BLaER1 treated with 17β-estradiol and CSF1 and Interleukin-3, amounts not matched to agents 10 nM and 100 nM (cell line): Measurements from ENCODE around the gene NMRK1.

Experiments
- H3K27ac ChIP-seq, 11 experiments: shearing (Covaris generic); formaldehyde crosslinking; 2 replicates each; pipeline ENCODE4 v1.8.1; 2022
- H3K27me3 ChIP-seq, 11 experiments: shearing (Covaris generic); formaldehyde crosslinking; 2 replicates each; pipeline ENCODE4 v1.8.1; 2022
- H3K36me3 ChIP-seq, 11 experiments: shearing (Covaris generic); formaldehyde crosslinking; 2 replicates each; pipeline ENCODE4 v1.8.1; 2022
- H3K4me1 ChIP-seq, 10 experiments: shearing (Covaris generic); formaldehyde crosslinking; 2 replicates each; pipeline ENCODE4 v1.8.1; 2022
- H3K4me2 ChIP-seq, 11 experiments: shearing (Covaris generic); formaldehyde crosslinking; 2 replicates each; pipeline ENCODE4 v1.8.1; 2022
- H3K4me3 ChIP-seq, 10 experiments: shearing (Covaris generic); formaldehyde crosslinking; 2 replicates each; pipeline ENCODE4 v1.8.1; 2022
- H3K9ac ChIP-seq, 11 experiments: shearing (Covaris generic); formaldehyde crosslinking; 2 replicates each; pipeline ENCODE4 v1.8.1; 2022
- H3K9me3 ChIP-seq, 11 experiments: shearing (Covaris generic); formaldehyde crosslinking; replicated peaks in 1 of 11; 2 replicates each; pipeline ENCODE4 v1.8.1; 2022
- H4K20me1 ChIP-seq, 11 experiments: shearing (Covaris generic); formaldehyde crosslinking; 2 replicates each; pipeline ENCODE4 v1.8.1; 2022
- Cebpa-rat ChIP-seq, 11 experiments: shearing (Covaris generic); IDR thresholded peaks; 2 replicates each; pipeline ENCODE4 v1.8.1; 2022

The NMRK1 gene

GRCh38 chr9:75039801-75040200 lies 48.2 kb downstream of the NMRK1 start:
- Histone ChIP-seq H3K4me2 (peak overlapping the region; percentile 5 to 50 (median 32); a peak in 16 of 22 replicates), H3K27me3 (no peaks in the 10 kb centered on the region), H3K27ac (no peak overlapping the region)

GRCh38 chr9:75039009-75039408 lies 48.9 kb downstream of the NMRK1 start:
- H3K4me3 ChIP-seq: no peak overlapping the region
- no peaks in the 10 kb centered on the region for H3K9me3 ChIP-seq
- H4K20me1 ChIP-seq: no peaks in the 10 kb centered on the region
- no peak overlapping the region; a peak in 1 of 22 replicates for H3K27ac ChIP-seq
- H3K4me1 ChIP-seq: peaks cover 0 to 18% (median 13%) of the 10 kb centered on the region in 10 experiments; a peak in 17 of 20 replicates
- H3K36me3 ChIP-seq: no peaks in the 10 kb centered on the region
- H3K9ac ChIP-seq: no peak overlapping the region
- H3K27me3 ChIP-seq: no peaks in the 10 kb centered on the region
- H3K4me2 ChIP-seq: peak overlapping the region in 10 of 11 experiments; percentile 5 to 50 (median 34); a peak in 14 of 22 replicates
- no peak for TF ChIP-seq Cebpa-rat (IDR thresholded peaks at IDR 0.05)

More at GRCh38 chr9:75039801-75040200, 48.2 kb downstream of the NMRK1 start:
- Histone ChIP-seq H3K4me1 (peaks cover 0 to 18% (median 13%) of the 10 kb centered on the region in 10 experiments; a peak in 17 of 20 replicates), H3K9me3 (no peaks in the 10 kb centered on the region), H3K36me3 (no peaks in the 10 kb centered on the region), H3K9ac (no peak overlapping the region), H4K20me1 (no peaks in the 10 kb centered on the region), H3K4me3 (no peak overlapping the region)
- no peak for TF ChIP-seq Cebpa-rat (IDR thresholded peaks at IDR 0.05)

- H3K36me3 ChIP-seq: no peaks in the 10 kb centered on the region
- H3K27ac ChIP-seq: no peak overlapping the region
- no peak overlapping the region for H3K4me2 ChIP-seq
- H3K27me3 ChIP-seq: no peaks in the 10 kb centered on the region
- H3K9ac ChIP-seq: no peak overlapping the region
- H3K4me3 ChIP-seq: no peak overlapping the region
- H3K9me3 ChIP-seq: no peaks in the 10 kb centered on the region
- peaks cover 0 to 18% (median 13%) of the 10 kb centered on the region in 10 experiments; a peak in 17 of 20 replicates for H3K4me1 ChIP-seq
- H4K20me1 ChIP-seq: no peaks in the 10 kb centered on the region
- no peak for TF ChIP-seq Cebpa-rat (IDR thresholded peaks at IDR 0.05)
These were observed 51.2 kb downstream of the NMRK1 start for GRCh38 chr9:75036793-75037192.

- no peak for TF ChIP-seq Cebpa-rat (IDR thresholded peaks at IDR 0.05)
- Histone ChIP-seq H3K9ac (no peak overlapping the region), H3K36me3 (no peaks in the 10 kb centered on the region), H3K4me1 (peaks cover 2 to 9% (median 4%) of the 10 kb centered on the region in 10 experiments; a peak in 19 of 20 replicates), H3K4me2 (no peak overlapping the region), H4K20me1 (no peaks in the 10 kb centered on the region), H3K27me3 (no peaks in the 10 kb centered on the region), H3K9me3 (no peaks in the 10 kb centered on the region), H3K27ac (no peak overlapping the region), H3K4me3 (no peak overlapping the region)
These were observed 54.0 kb downstream of the NMRK1 start for GRCh38 chr9:75033791-75034473.

- peaks cover 0 to 22% (median 4%) of the 10 kb centered on the region in 11 experiments; a peak in 9 of 22 replicates for H3K36me3 ChIP-seq
- no peaks in the 10 kb centered on the region for H3K9me3 ChIP-seq
- H3K4me2 ChIP-seq: peak overlapping the region; percentile 84 to 99 (median 91)
- no peaks in the 10 kb centered on the region for H3K27me3 ChIP-seq
- peak overlapping the region; percentile 84 to 96 (median 92) for H3K9ac ChIP-seq
- TF ChIP-seq Cebpa-rat (IDR thresholded peaks at IDR 0.05): no peak
- peaks cover 23 to 45% (median 35%) of the 10 kb centered on the region in 10 experiments for H3K4me1 ChIP-seq
- H3K4me3 ChIP-seq: peak overlapping the region; percentile 73 to 87 (median 83)
- peaks cover 0 to 46% (median 26%) of the 10 kb centered on the region in 11 experiments; a peak in 10 of 22 replicates for H4K20me1 ChIP-seq
- peak overlapping the region; percentile 82 to 96 (median 94) for H3K27ac ChIP-seq
These were observed 60.5 kb downstream of the NMRK1 start for GRCh38 chr9:75027187-75028107.

- Histone ChIP-seq H3K4me2 (peak overlapping the region in 8 of 11 experiments; percentile 0 to 90 (median 14); a peak in 7 of 22 replicates), H3K27ac (no peak overlapping the region)
- no peak for TF ChIP-seq Cebpa-rat (IDR thresholded peaks at IDR 0.05)
These were observed 64.1 kb downstream of the NMRK1 start for GRCh38 chr9:75023846-75024245.

DNA sequence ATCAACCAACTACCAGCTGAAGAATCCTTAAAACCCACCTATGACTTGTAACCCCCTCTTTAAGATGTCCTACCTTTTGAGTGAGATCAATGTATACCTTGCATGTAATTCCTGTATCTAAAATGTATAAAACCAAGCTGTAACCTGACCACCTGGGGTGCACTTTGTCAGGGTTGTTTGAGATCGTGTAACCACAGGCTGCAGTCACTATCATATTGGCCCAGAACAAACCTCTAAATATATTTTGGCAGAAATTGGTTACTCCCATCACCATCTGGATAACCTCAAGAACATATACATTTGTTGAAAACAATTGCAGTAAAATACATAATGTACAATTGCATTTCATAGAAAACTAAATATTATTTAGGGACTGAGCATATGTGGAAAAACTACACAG lies 68.3 kb downstream of the NMRK1 start:
- Histone ChIP-seq H3K4me1 (peaks cover 9 to 22% (median 14%) of the 10 kb centered on the region in 10 experiments), H3K4me3 (no peak overlapping the region), H3K4me2 (no peak overlapping the region), H3K27me3 (no peaks in the 10 kb centered on the region), H4K20me1 (peaks cover 0 to 73% (median 25%) of the 10 kb centered on the region in 11 experiments; a peak in 12 of 22 replicates), H3K27ac (no peak overlapping the region), H3K9ac (no peak overlapping the region), H3K36me3 (peaks cover 0 to 91% (median 47%) of the 10 kb centered on the region in 11 experiments; a peak in 19 of 22 replicates), H3K9me3 (no peaks in the 10 kb centered on the region)
- TF ChIP-seq Cebpa-rat (IDR thresholded peaks at IDR 0.05): no peak

More at GRCh38 chr9:75023846-75024245, 64.1 kb downstream of the NMRK1 start:
- Histone ChIP-seq H3K4me3 (no peak overlapping the region), H3K9ac (no peak overlapping the region), H3K36me3 (peaks cover 0 to 53% (median 18%) of the 10 kb centered on the region in 11 experiments; a peak in 12 of 22 replicates), H3K4me1 (peaks cover 28 to 46% (median 38%) of the 10 kb centered on the region in 10 experiments), H4K20me1 (peaks cover 0 to 70% (median 34%) of the 10 kb centered on the region in 11 experiments; a peak in 11 of 22 replicates), H3K9me3 (no peaks in the 10 kb centered on the region), H3K27me3 (no peaks in the 10 kb centered on the region)

- H3K4me3 ChIP-seq: no peak overlapping the region
- no peak overlapping the region for H3K4me2 ChIP-seq
- TF ChIP-seq Cebpa-rat (IDR thresholded peaks at IDR 0.05): no peak
- H3K36me3 ChIP-seq: peaks cover 0 to 91% (median 50%) of the 10 kb centered on the region in 11 experiments; a peak in 19 of 22 replicates
- H3K27me3 ChIP-seq: no peaks in the 10 kb centered on the region
- H3K9ac ChIP-seq: no peak overlapping the region
- H3K9me3 ChIP-seq: no peaks in the 10 kb centered on the region
- peaks cover 0 to 71% (median 22%) of the 10 kb centered on the region in 11 experiments; a peak in 11 of 22 replicates for H4K20me1 ChIP-seq
- H3K27ac ChIP-seq: no peak overlapping the region
- peaks cover 4 to 16% (median 9%) of the 10 kb centered on the region in 10 experiments; a peak in 13 of 20 replicates for H3K4me1 ChIP-seq
These were observed 68.9 kb downstream of the NMRK1 start for GRCh38 chr9:75019022-75019421.
